LNCaP clone FGC (cell line): ENCODE results near the gene HJURP.

Source experiments
- DNase-seq: peaks from one replicate; pipeline ENCODE4 v3.0.0-alpha.2; 2011; ENCODE audit warnings: low read depth
- H3K4me3 ChIP-seq: 2 replicates; pipeline ENCODE4 v1.5.1; 2011; ENCODE audit warnings: mild to moderate bottlenecking, low read depth, low read length, control low read depth
- TF ChIP-seq, protein P1 (sequence below): IDR thresholded peaks from 2 replicates; pipeline ENCODE4 v1.5.1; 2012; ENCODE audit warnings: mild to moderate bottlenecking; ENCODE audit not compliant: control insufficient read depth, insufficient read depth; ENCODE audit errors: extremely low read depth

Gene HJURP

DNA sequence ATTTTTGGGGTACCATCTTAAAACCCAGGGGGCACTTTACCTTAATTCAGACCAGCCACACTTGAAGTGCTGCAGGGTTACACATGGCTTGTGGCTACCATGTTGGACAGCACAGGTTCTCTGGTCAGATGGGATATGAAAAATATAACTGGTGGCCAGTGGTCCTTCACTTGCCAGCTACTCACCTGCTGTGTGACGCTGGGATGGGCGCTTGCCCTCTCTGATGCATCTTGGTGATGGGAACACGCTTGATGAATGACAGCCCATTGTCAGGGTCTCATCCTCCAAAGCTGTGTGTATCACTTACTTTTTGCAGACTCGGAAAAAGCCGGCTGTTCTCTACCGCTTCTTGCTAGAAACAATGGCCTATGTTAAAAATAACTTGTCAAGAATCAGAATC lies 22.5 kb downstream of the HJURP start:
- no peak overlapping the region for H3K4me3 ChIP-seq
- DNase-seq, result no peak
- TF ChIP-seq, protein P1, sequence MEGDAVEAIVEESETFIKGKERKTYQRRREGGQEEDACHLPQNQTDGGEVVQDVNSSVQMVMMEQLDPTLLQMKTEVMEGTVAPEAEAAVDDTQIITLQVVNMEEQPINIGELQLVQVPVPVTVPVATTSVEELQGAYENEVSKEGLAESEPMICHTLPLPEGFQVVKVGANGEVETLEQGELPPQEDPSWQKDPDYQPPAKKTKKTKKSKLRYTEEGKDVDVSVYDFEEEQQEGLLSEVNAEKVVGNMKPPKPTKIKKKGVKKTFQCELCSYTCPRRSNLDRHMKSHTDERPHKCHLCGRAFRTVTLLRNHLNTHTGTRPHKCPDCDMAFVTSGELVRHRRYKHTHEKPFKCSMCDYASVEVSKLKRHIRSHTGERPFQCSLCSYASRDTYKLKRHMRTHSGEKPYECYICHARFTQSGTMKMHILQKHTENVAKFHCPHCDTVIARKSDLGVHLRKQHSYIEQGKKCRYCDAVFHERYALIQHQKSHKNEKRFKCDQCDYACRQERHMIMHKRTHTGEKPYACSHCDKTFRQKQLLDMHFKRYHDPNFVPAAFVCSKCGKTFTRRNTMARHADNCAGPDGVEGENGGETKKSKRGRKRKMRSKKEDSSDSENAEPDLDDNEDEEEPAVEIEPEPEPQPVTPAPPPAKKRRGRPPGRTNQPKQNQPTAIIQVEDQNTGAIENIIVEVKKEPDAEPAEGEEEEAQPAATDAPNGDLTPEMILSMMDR, result no peak

DNA sequence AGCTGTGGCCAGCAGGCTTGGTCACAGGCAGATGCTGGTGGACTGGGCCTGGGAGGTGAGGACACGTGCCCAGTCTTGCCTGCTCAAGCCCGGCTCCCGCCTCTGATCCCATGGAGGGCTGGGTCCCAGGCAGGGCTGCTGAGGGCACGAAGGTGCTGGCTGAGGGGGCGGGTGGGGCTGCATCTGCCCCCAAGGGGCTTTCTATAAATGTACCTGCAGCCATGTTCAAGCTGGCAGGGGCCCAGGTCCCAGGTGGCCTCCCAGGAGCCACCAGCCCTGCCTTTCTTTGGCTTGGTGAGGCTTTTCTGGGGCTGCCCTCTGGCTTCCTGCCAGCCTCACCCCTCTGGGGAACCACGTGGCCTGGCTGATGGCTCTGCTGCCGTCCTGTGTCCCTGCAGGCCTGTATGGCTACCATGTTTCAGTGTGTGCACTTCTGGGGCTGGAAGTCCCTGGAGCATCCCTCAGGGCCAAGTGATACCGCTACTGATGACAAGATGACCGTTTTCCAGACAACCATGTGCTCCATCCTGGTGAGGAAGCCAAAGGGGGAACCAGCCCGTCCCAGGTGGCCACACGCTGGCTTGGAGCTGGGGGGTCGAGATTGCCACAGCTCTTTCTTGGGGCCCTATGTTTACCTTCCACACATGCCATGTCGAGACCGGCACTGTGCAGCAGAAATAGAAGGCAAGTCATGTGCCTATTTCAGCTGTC lies 23.2 kb downstream of the HJURP start:
- TF ChIP-seq, protein P1, result no peak
- H3K4me3 ChIP-seq, result no peak overlapping the region
- no peak for DNase-seq

DNA sequence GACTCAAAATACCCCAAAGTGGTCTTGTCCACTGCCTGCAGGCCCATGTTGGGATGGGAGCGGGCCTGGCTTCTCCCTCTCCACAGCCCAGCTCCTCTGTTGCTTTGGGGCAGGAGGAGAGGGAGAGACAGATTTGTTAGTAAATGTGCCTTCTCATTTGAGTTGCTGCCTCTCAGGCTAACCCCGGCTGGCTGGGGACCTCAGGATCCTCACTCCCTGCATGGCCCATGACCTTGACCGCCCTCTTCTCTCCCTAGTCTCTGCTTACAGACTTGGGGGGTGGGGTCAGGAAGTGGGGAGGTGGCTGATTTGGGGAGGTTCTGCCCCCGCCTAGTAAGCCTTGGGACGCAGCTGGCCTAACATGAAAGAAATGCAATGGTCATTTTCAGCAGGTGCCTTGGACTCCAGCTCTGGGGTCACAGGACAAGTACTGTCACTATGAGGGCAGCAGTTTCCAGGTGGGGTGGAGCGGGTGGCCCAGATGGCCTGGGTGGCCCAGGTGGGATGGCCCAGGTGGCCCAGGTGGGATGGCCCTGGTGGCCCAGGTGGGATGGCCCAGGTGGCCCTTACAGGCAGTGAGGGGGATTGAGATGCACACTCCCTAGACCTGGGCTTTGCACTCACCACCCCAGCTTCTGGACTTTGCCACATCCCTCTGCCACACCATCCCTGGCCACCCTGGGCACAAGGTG lies 24.1 kb downstream of the HJURP start:
- TF ChIP-seq, protein P1, result no peak
- no peak for DNase-seq
- H3K4me3 ChIP-seq, result no peak overlapping the region

DNA sequence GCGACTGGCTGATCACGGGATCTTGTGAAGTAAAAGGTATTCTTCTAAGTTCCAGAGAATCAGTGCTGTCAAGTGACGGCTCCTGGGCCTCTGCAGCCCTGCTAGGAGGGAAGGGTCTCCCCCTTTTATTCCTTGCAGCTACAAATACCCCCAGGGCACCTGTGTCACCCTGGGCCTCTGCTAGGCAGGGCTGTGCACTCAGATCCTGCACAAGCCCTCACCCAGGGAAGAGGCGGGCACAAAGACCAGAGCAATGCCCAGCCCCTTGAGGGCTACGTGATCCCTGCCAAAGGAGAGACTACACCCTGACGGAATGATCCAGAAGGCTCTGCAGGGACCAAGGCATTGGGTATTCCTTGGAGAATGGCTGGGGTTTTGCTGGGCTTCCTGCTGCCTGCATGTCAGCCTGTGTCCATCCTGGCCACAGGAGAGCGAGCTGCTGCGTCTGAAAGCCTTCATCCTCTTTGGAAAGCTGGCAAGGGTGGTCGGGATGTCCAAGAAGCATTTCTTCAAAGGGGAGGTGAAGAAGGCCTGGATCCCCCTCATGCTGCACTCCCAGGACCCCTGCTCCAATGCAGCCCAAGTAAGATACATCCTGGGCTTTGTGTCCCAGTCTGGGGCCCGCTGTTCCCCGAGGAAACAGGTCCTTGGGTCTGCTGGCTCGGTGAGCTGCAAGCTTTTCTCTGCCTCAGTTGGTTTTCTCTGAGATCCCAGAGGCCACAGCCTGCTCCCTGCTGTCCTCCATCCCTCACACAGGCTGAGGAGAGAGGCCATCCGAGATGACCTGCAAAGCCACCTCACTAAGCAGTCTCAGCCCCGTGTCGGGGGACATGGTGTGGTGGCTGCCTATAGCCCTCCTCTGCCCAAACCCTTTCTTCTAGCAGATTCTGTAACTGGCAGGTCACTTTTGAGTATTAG lies 24.9 kb downstream of the HJURP start:
- TF ChIP-seq, protein P1, result no peak
- H3K4me3 ChIP-seq, result no peak overlapping the region
- no peak for DNase-seq

DNA sequence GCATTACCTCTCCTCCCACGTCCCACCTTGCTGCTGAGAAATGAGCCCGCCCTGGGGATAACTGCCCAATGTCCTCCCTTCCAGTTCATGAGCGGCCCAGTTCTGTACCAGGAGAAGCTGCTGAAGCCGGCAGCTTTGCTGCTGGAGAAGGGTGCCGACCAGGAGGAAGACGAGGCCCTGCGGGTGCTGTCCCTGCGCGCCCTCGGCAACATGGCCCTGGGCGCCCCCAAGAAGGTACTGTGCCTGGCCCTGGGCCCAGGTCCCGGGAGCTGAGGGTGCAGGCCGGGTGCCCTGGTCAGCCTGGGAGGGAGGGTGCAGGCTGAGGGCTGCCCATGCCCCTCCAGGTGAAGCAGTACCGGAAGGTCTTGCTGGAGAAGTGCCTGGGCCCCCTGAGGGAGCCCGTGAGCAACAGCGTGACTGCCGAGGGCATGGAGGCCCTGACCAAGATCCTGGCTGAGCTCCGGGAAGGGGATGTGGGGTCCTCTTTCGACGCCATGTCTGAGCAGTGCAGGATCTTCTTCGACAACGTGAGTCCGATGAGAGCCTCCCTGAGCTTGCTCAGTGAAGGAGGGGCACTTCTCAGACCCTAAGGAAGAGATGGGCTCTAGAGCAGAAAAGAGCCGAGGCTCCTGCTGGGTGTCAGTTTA lies 25.7 kb downstream of the HJURP start:
- no peak for DNase-seq
- H3K4me3 ChIP-seq, result no peak overlapping the region

DNA sequence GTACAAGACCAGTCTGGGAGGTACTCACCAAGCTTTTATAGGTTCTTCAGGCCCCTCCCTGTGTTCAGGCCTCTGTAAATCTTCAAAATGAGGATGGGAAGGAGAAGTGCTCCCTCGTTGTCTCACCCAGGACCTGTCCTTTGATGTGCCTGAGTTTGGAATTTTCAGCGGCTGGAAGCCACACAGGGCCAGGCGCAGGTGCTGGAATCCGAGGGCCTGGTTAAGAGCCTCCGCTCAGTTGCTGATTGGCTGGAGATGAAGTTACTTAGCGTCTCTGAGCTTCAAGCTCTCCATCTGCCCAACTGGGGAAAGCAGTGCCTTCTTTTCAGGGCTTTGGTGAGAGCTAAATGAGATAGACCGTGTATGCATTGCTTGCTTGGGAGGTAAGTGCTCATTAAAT lies 30.0 kb downstream of the HJURP start:
- DNase-seq, result no peak
- TF ChIP-seq, protein P1, result no peak

More for the DNA sequence above, 25.7 kb downstream of the HJURP start:
- TF ChIP-seq, protein P1, result no peak

More for the DNA sequence above, 30.0 kb downstream of the HJURP start:
- no peak overlapping the region for H3K4me3 ChIP-seq
